ENCODE results near the gene SEMA4C. TPM values are rescaled to one million over a fixed set of nuclear protein-coding genes. Genes with fewer than 3 reads are reported as not detected.

Gene SEMA4C
- total and polyA plus RNA-seq, 9 of the 15 experiments (the other 6 are each of a cell fraction or from before 2014, with no cell fraction given): 0.32 to 59.7 (median 23.9) TPM

GRCh38 chr2:96868555-96869280 is 1.2 kb downstream of the SEMA4C start (continued):
- TF ChIP-seq ZNF143 (CRISPR knock-in tag; IDR thresholded peaks at IDR 0.05): no peak
- TF ChIP-seq POLR2AphosphoS2 (IDR thresholded peaks at IDR 0.05; ENCODE audit: low read length): no peak
- no peak for TF ChIP-seq FOXJ3 (CRISPR knock-in tag; IDR thresholded peaks at IDR 0.05)
- TF ChIP-seq MECOM (CRISPR knock-in tag; IDR thresholded peaks at IDR 0.05): no peak
- TF ChIP-seq ZBTB2 (IDR thresholded peaks at IDR 0.05): no peak
- no peak for TF ChIP-seq TRIM25 (IDR thresholded peaks at IDR 0.05; ENCODE audit: borderline replicate concordance)
- TF ChIP-seq SMARCB1 (IDR thresholded peaks at IDR 0.05; ENCODE audit: insufficient read length, low read depth): no peak
- TF ChIP-seq E2F8 (IDR thresholded peaks at IDR 0.05; ENCODE audit: low read depth, partially characterized antibody): no peak
- no peak for TF ChIP-seq NCOA4 (IDR thresholded peaks at IDR 0.05; ENCODE audit: partially characterized antibody)
- TF ChIP-seq RBM17 (IDR thresholded peaks at IDR 0.05; ENCODE audit: borderline replicate concordance, low read depth, low read length): no peak
- no peak for TF ChIP-seq NR4A1 (CRISPR knock-in tag; IDR thresholded peaks at IDR 0.05)
- TF ChIP-seq NR4A1 (tag; IDR thresholded peaks at IDR 0.05): no peak
- TF ChIP-seq, protein P1, sequence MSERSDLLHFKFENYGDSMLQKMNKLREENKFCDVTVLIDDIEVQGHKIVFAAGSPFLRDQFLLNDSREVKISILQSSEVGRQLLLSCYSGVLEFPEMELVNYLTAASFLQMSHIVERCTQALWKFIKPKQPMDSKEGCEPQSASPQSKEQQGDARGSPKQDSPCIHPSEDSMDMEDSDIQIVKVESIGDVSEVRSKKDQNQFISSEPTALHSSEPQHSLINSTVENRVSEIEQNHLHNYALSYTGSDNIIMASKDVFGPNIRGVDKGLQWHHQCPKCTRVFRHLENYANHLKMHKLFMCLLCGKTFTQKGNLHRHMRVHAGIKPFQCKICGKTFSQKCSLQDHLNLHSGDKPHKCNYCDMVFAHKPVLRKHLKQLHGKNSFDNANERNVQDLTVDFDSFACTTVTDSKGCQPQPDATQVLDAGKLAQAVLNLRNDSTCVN (CRISPR knock-in tag; IDR thresholded peaks at IDR 0.05): no peak
- no peak; the same call in 1 of the 2 replicates for TF ChIP-seq CREB3L1 (IDR thresholded peaks at IDR 0.05; ENCODE audit: borderline replicate concordance, low read depth)
- no peak for TF ChIP-seq CBFB (CRISPR knock-in tag; IDR thresholded peaks at IDR 0.05)
- TF ChIP-seq MCM7 (IDR thresholded peaks at IDR 0.05): no peak
- no peak for TF ChIP-seq ZKSCAN3 (CRISPR knock-in tag; IDR thresholded peaks at IDR 0.05)
- TF ChIP-seq NR1H2 (CRISPR knock-in tag; IDR thresholded peaks at IDR 0.05): no peak
- no peak for TF ChIP-seq RAD51 (IDR thresholded peaks at IDR 0.05; ENCODE audit: borderline replicate concordance, low read depth)
